Measurements from ENCODE around the gene BCL2L2.

BCL2L2 gene

DNA sequence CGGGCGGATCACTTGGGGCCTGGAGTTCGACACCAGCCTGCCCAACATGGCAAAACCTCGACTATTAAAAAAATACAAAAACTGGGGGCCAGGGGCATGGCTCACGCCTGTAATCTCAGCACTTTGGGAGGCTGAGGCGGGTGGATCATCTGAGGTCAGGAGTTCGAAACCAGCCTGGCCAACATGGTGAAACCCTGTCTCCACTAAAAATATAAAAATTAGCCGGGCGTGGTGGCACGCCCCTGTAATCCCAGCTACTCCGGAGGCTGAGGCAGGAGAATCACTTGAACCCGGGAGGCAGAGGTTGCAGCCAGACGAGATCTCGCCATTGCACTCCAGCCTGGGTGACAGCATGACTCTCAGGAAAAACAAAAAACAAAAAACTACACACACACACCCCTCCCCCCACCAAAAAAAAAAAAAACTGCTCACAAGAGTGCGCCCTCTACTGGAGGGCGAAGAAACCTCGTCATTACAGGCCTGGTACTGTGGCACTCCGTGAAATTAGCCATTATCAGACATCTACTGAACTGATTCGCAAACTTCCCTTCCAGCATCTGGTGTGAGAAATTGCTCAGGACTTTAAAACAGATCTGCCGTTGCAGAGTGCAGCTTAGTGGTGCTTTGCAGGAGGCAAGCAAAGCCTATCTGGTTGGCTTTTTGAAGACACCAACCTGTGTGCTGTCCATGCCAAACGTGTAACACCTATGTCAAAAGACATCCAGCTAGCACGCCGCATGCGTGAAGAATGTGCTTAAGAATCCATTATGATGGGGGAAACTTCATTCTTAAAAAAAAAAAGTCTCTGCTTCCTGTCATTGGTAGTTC lies 11.7 kb upstream of the BCL2L2 start:
- H3K27me3 Mint-ChIP-seq (ENCODE audit: low read depth): no peaks in the 10 kb centered on the region
- no peaks in the 10 kb centered on the region for H3K9me3 Mint-ChIP-seq
- peak overlapping the region; percentile 59 for H3K27ac Mint-ChIP-seq
- H3K36me3 Mint-ChIP-seq (ENCODE audit: low read depth): peaks cover 7% of the 10 kb centered on the region
- H3K4me1 Mint-ChIP-seq (ENCODE audit: low read depth): peaks cover 16% of the 10 kb centered on the region
- H3K4me3 Mint-ChIP-seq: no peak overlapping the region

GRCh38 chr14:23296012-23296777 lies 10.4 kb upstream of the BCL2L2 start:
- peaks cover 7% of the 10 kb centered on the region for H3K36me3 Mint-ChIP-seq (ENCODE audit: low read depth)
- no peaks in the 10 kb centered on the region for H3K27me3 Mint-ChIP-seq (ENCODE audit: low read depth)
- no peak overlapping the region for H3K4me3 Mint-ChIP-seq
- no peak overlapping the region for H3K27ac Mint-ChIP-seq
- no peaks in the 10 kb centered on the region for H3K9me3 Mint-ChIP-seq
- peaks cover 20% of the 10 kb centered on the region for H3K4me1 Mint-ChIP-seq (ENCODE audit: low read depth)

- Mint-ChIP-seq H3K27ac (no peak overlapping the region), H3K4me3 (no peak overlapping the region)
Measured at GRCh38 chr14:23297096-23297495, 9.5 kb upstream of the BCL2L2 start.

DNA sequence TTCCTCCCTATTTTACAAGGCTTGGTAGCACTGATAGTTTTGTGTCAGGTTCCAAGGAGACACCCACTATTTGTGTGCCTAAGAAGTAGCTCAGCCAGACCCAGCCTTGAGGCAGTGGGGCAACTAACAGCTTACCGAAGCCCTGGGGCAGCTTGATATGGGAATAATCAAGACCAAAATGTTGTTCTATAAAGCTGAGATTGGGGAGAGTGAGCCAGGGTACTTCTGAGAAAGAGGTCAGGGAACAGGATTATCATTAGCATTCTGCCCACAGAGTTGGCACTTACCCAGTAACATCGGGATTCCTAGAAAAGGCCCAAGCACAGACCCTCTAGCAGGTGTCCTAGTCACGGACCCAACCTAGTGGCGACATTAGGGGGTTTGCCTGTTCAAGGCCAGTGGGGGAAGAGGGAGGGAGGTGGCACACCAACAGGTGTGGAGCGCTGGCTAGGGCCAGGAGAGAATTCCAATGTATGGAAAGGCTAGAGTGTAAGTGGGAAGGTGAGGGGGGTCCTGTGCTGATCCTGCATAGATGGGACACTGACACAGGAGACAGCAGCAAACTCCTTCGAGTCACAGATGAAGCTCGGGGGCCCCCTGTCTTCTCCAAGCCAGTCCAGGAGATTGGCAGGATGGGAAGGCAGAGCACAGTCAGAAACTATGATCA lies 8.9 kb upstream of the BCL2L2 start:
- no peaks in the 10 kb centered on the region for H3K9me3 Mint-ChIP-seq
- peaks cover 22% of the 10 kb centered on the region for H3K4me1 Mint-ChIP-seq (ENCODE audit: low read depth)
- peaks cover 7% of the 10 kb centered on the region for H3K36me3 Mint-ChIP-seq (ENCODE audit: low read depth)
- no peak overlapping the region for H3K4me3 Mint-ChIP-seq
- no peak overlapping the region for H3K27ac Mint-ChIP-seq
- H3K27me3 Mint-ChIP-seq (ENCODE audit: low read depth): no peaks in the 10 kb centered on the region

More at GRCh38 chr14:23297096-23297495, 9.5 kb upstream of the BCL2L2 start:
- Mint-ChIP-seq H3K4me1 (ENCODE audit: low read depth) (peaks cover 20% of the 10 kb centered on the region), H3K27me3 (ENCODE audit: low read depth) (no peaks in the 10 kb centered on the region), H3K36me3 (ENCODE audit: low read depth) (peaks cover 7% of the 10 kb centered on the region), H3K9me3 (no peaks in the 10 kb centered on the region)

- peaks cover 25% of the 10 kb centered on the region for H3K4me1 Mint-ChIP-seq (ENCODE audit: low read depth)
- no peaks in the 10 kb centered on the region for H3K9me3 Mint-ChIP-seq
- no peaks in the 10 kb centered on the region for H3K27me3 Mint-ChIP-seq (ENCODE audit: low read depth)
- H3K36me3 Mint-ChIP-seq (ENCODE audit: low read depth): peaks cover 7% of the 10 kb centered on the region
- peak overlapping the region; percentile 31 for H3K4me3 Mint-ChIP-seq
- H3K27ac Mint-ChIP-seq: peak overlapping the region; percentile 23
Measured at GRCh38 chr14:23299211-23299957, 7.2 kb upstream of the BCL2L2 start.

- Mint-ChIP-seq H3K27ac (peak overlapping the region; percentile 93), H3K27me3 (ENCODE audit: low read depth) (no peaks in the 10 kb centered on the region), H3K9me3 (no peaks in the 10 kb centered on the region), H3K4me3 (peak overlapping the region; percentile 93), H3K36me3 (ENCODE audit: low read depth) (peaks cover 7% of the 10 kb centered on the region), H3K4me1 (ENCODE audit: low read depth) (peaks cover 22% of the 10 kb centered on the region)
Measured at GRCh38 chr14:23299986-23300686, 6.5 kb upstream of the BCL2L2 start.

- Mint-ChIP-seq H3K36me3 (ENCODE audit: low read depth) (peaks cover 7% of the 10 kb centered on the region), H3K9me3 (no peaks in the 10 kb centered on the region), H3K4me3 (peak overlapping the region; percentile 93), H3K4me1 (ENCODE audit: low read depth) (peaks cover 18% of the 10 kb centered on the region), H3K27ac (peak overlapping the region; percentile 93), H3K27me3 (ENCODE audit: low read depth) (no peaks in the 10 kb centered on the region)
Measured at GRCh38 chr14:23300687-23301223, 5.9 kb upstream of the BCL2L2 start.

DNA sequence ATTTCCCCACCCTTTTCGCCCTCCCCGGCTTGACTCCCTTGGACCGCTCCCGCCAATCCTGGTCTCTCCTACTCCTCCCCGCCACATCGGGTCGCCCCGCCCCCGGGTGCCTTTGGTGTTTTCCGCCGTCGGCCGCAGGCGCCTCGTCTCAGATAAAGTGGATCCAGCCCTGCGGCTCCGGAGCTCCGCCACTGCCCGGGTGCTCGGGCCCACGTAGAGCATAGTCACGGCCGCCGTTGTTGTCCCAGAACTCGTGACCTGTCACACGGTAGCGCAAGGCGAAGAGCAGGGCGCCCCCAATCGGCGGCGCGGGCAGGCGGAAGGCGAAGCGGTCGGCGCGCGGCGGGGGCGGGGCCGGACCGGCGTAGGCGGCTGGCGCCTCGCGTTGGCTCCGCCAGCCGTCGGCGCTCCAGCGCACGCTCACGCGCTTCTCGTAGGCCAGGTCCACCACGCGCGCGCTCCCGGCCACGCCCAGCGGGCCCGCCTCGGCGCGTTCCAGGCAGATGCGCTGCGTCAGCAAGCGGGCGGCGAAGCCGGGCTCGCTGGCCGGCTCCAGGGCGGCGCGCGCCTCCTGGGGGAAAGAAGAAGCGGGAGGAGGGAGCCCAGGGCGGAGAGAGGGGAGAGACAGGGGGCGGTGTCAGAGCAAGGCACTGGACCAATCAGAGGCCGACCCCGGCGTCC lies 5.2 kb upstream of the BCL2L2 start:
- no peaks in the 10 kb centered on the region for H3K27me3 Mint-ChIP-seq (ENCODE audit: low read depth)
- peaks cover 7% of the 10 kb centered on the region for H3K36me3 Mint-ChIP-seq (ENCODE audit: low read depth)
- peak overlapping the region; percentile 96 for H3K27ac Mint-ChIP-seq
- peak overlapping the region; percentile 93 for H3K4me3 Mint-ChIP-seq
- peaks cover 23% of the 10 kb centered on the region for H3K4me1 Mint-ChIP-seq (ENCODE audit: low read depth)
- no peaks in the 10 kb centered on the region for H3K9me3 Mint-ChIP-seq

DNA sequence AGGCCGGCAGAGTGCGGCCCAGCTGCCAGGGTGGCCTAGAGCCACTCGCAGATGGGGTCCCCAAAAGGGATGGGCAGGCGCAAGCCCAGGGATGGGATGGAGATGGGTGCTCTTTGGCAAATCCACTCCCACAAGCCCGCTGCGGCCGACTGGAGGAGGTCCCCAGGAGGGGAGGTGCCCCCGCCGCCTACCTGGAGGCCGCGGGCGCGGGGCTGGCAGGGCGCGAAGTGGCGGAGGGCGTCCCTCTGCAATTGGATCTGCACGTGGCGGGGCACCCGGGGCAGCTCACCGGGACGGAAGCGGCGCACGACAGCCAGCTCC lies 4.7 kb upstream of the BCL2L2 start:
- Mint-ChIP-seq H3K36me3 (ENCODE audit: low read depth) (peaks cover 7% of the 10 kb centered on the region), H3K4me1 (ENCODE audit: low read depth) (peaks cover 23% of the 10 kb centered on the region), H3K4me3 (peak overlapping the region; percentile 89), H3K9me3 (no peaks in the 10 kb centered on the region), H3K27me3 (ENCODE audit: low read depth) (no peaks in the 10 kb centered on the region), H3K27ac (peak overlapping the region; percentile 96)

DNA sequence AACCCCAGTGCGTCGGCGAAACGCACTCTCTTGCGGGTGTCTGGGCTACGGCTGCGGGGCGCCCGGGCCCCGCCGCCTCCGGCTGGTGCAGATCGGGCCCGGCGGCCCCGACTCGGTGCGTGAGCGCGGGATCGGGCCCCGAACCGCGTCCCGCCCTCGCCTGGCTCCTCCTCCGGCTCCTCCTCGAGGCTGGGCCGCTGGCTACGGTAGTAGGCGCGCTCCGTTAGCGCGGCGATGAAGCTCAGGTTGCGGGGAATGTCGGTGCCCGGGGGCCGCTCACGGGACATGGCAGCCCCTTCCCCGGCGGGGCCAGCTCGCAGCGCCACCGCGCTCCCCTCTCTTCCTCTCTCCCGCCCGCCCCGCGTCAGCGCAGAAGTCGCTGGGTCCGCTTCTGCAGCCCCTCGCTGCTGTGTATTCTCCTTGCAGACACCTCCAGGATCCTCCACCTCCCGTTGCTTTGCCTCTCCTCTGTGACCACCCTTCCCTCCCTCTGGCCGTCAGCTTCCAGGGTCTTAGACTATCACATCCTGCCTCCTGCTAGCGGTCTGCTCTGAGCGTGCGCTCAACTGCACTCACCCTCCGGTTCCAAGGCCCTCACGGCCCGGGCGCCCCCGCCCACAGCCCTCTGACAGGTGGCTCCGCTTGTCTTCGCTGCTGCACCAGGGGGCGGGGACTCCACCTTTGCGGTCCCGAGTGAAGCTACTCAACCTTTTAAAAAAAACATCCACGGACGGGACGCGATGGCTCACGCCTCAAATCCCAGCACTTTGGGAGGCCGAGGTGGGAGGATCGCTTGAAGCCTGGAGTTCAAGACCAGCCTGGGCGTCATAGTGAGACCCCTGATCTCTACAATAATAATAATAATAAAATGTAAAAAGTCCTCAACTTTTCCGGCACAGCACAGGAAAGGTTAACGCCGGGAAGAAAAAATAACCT lies 4.1 kb upstream of the BCL2L2 start, which contains the start of gene PPP1R3E:
Gene PPP1R3E (minus strand): TSS at position 570 of the 936 bp plus-strand sequence. CDS start 283 bp downstream, at position 287.
- Mint-ChIP-seq H3K36me3 (ENCODE audit: low read depth) (peaks cover 4% of the 10 kb centered on the region), H3K4me3 (peak within 1 kb of the TSS; percentile 100), H3K27ac (peak within 1 kb of the TSS; percentile 100), H3K27me3 (ENCODE audit: low read depth) (peaks cover 5% of the 10 kb centered on the region), H3K9me3 (no peaks in the 10 kb centered on the region), H3K4me1 (ENCODE audit: low read depth) (peaks cover 25% of the 10 kb centered on the region)

- peak overlapping the region; percentile 47 for H3K27ac Mint-ChIP-seq
Measured at GRCh38 chr14:23307146-23307530, 505 bp downstream of the BCL2L2 start.

More at GRCh38 chr14:23307146-23307530, 505 bp downstream of the BCL2L2 start:
- Mint-ChIP-seq H3K36me3 (ENCODE audit: low read depth) (peaks cover 3% of the 10 kb centered on the region), H3K4me3 (peak overlapping the region; percentile 76), H3K9me3 (no peaks in the 10 kb centered on the region), H3K4me1 (ENCODE audit: low read depth) (peaks cover 21% of the 10 kb centered on the region), H3K27me3 (ENCODE audit: low read depth) (peaks cover 8% of the 10 kb centered on the region)
